ENCODE measurements around the gene GATB. TPM values are rescaled to one million over a fixed set of nuclear protein-coding genes. Genes with fewer than 3 reads are reported as not detected.
A peak's percentile ranks its signal among the peaks of the same experiment; 100 is the strongest.
"Not testable (repeated sequence)": the region's sequence is repeated elsewhere in the genome, so short reads cannot be mapped to it uniquely, and the experiment has no call there.

The GATB gene
- polyA plus RNA-seq, 3 donors = 5.5 to 12.2 (median 9.0) TPM

DNA sequence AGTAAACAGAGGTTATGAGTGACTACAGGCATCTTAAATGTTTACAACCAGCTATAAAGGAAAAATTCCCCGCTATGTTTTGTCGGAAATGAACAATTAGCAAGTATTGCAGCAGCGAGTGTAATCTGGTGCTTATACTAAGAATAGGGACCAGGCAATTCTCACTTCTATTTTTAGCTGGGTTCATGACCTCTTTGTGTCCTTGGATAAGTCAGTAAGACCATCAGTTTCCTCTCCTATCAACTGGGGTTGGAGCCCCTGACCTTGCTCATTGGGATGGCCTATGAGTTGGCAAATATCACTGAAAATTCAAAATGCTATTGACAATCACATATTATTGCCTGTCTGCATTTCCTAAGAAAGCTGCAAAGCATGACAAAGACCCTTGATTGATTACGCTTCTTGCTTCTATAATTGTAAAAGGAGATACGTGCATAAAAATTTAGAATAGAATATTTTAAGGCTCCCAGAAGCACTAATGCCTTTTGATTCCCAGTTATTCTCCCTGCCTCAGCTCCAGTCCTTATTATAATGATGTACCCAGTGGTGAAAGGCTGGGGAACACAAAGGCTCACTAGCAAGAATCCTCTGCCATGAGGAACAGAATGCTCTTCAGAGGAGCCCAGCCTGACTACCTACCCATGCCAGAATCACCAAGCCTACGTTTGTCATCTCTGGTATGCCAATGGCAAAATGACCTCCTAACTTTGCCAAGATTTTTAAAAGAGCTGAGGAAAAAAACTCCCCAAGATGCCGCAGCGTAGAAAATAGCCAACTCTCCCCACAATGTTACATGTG lies 21.9 kb downstream of the GATB start:
- H3K27ac Mint-ChIP-seq = no peak overlapping the region
- H3K4me3 Mint-ChIP-seq = no peak overlapping the region

DNA sequence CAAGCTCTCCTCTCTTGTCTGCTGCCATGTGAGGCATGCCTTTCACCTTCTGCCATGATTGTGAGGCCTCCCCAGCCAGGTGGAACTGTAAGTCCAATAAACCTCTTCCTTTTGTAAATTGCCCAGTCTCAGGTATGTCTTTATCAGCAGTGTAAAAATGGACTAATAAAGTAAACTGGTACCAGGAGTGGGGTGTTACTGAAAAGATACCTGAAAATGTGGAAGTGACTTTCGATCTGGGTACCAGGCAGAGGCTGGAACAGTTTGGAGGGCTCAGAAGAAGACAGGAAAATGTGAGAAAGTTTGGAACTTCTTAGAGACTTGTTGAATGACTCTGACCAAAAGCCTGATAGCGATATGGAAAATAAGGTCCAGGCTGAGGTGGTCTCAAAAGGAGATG lies 24.0 kb downstream of the GATB start:
- H2AFZ ChIP-seq (ENCODE audit: insufficient read depth, low read depth, low read length, poor library complexity, severe bottlenecking); intact Hi-C loops (cut with micrococcal nuclease); H3K4me2 ChIP-seq (replicated peaks; ENCODE audit: extremely low read depth, low read length, poor library complexity, severe bottlenecking); H3K4me3 Mint-ChIP-seq; H3K27me3 Mint-ChIP-seq (ENCODE audit: low read depth in 3 of 3); H4K20me1 ChIP-seq (ENCODE audit: insufficient read depth, low read length); DNase-seq; H3K4me3 ChIP-seq (replicated peaks in 1 of 3; ENCODE audit: low read depth in 2 of 3, low read length in 3 of 3); H3K27ac ChIP-seq (ENCODE audit: low read depth in 1 of 2, low read length in 2 of 2); H3K4me1 Mint-ChIP-seq; H3K9ac ChIP-seq (ENCODE audit: insufficient read depth, low read length, poor library complexity, severe bottlenecking); H3K79me2 ChIP-seq (ENCODE audit: insufficient read depth, low read length); H3K27me3 ChIP-seq (ENCODE audit: control insufficient read depth in 2 of 2, insufficient read depth in 2 of 2, low read length in 2 of 2); H3K4me1 ChIP-seq (ENCODE audit: control insufficient read depth in 1 of 2, insufficient read depth in 2 of 2, low read length in 2 of 2): not testable (repeated sequence)
- WGBS (ENCODE audit: insufficient coverage) = 100% methylated on average over 2 of the region's 2 CpGs
- Histone ChIP-seq H3K36me3 (replicated peaks in 1 of 2; ENCODE audit: control insufficient read depth in 1 of 2, insufficient read depth in 2 of 2, low read length in 2 of 2) (peaks cover 4 to 42% of the 10 kb centered on the region in 2 donors), H3K9me3 (replicated peaks in 1 of 2; ENCODE audit: control insufficient read depth in 1 of 2, insufficient read depth in 1 of 2, low read length in 2 of 2) (peaks cover 19 to 23% of the 10 kb centered on the region in 2 donors)
- H3K9me3 Mint-ChIP-seq = peaks cover 22 to 36% (median 31%) of the 10 kb centered on the region in 7 donors
- H3K36me3 Mint-ChIP-seq = peaks cover 34 to 48% of the 10 kb centered on the region in 2 donors
- peak overlapping the region in 2 of 7 donors; percentile 0 to 70 for H3K27ac Mint-ChIP-seq

More for the DNA sequence above, 21.9 kb downstream of the GATB start:
- Histone ChIP-seq H3K4me2 (replicated peaks; ENCODE audit: extremely low read depth, low read length, poor library complexity, severe bottlenecking) (no peak overlapping the region), H3K27me3 (ENCODE audit: control insufficient read depth in 2 of 2, insufficient read depth in 2 of 2, low read length in 2 of 2) (no peaks in the 10 kb centered on the region), H3K4me3 (replicated peaks in 1 of 3; ENCODE audit: low read depth in 2 of 3, low read length in 3 of 3) (no peak overlapping the region), H3K4me1 (ENCODE audit: control insufficient read depth in 1 of 2, insufficient read depth in 2 of 2, low read length in 2 of 2) (no peaks in the 10 kb centered on the region), H4K20me1 (ENCODE audit: insufficient read depth, low read length) (no peaks in the 10 kb centered on the region), H3K27ac (ENCODE audit: low read depth in 1 of 2, low read length in 2 of 2) (no peak overlapping the region), H3K9me3 (replicated peaks in 1 of 2; ENCODE audit: control insufficient read depth in 1 of 2, insufficient read depth in 1 of 2, low read length in 2 of 2) (peaks cover 19 to 23% of the 10 kb centered on the region in 2 donors), H3K9ac (ENCODE audit: insufficient read depth, low read length, poor library complexity, severe bottlenecking) (no peak overlapping the region), H3K79me2 (ENCODE audit: insufficient read depth, low read length) (no peaks in the 10 kb centered on the region), H3K36me3 (replicated peaks in 1 of 2; ENCODE audit: control insufficient read depth in 1 of 2, insufficient read depth in 2 of 2, low read length in 2 of 2) (peaks cover 4 to 52% of the 10 kb centered on the region in 2 donors), H2AFZ (ENCODE audit: insufficient read depth, low read depth, low read length, poor library complexity, severe bottlenecking) (no peak overlapping the region)
- WGBS (ENCODE audit: insufficient coverage) = 80% methylated on average over 1 of the region's 8 CpGs
- Mint-ChIP-seq H3K27me3 (ENCODE audit: low read depth in 3 of 3) (no peaks in the 10 kb centered on the region), H3K36me3 (peaks cover 31 to 51% of the 10 kb centered on the region in 2 donors), H3K4me1 (no peaks in the 10 kb centered on the region), H3K9me3 (peaks cover 21 to 36% (median 28%) of the 10 kb centered on the region in 7 donors)
- intact Hi-C loops (cut with micrococcal nuclease) = no loop called here
- DNase-seq = no peak
- TF ChIP-seq, protein P1, sequence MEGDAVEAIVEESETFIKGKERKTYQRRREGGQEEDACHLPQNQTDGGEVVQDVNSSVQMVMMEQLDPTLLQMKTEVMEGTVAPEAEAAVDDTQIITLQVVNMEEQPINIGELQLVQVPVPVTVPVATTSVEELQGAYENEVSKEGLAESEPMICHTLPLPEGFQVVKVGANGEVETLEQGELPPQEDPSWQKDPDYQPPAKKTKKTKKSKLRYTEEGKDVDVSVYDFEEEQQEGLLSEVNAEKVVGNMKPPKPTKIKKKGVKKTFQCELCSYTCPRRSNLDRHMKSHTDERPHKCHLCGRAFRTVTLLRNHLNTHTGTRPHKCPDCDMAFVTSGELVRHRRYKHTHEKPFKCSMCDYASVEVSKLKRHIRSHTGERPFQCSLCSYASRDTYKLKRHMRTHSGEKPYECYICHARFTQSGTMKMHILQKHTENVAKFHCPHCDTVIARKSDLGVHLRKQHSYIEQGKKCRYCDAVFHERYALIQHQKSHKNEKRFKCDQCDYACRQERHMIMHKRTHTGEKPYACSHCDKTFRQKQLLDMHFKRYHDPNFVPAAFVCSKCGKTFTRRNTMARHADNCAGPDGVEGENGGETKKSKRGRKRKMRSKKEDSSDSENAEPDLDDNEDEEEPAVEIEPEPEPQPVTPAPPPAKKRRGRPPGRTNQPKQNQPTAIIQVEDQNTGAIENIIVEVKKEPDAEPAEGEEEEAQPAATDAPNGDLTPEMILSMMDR (IDR thresholded peaks at IDR 0.05) = no peak

All from CD14-positive monocyte (primary cell).